HG02623 (cell line): ENCODE results near the gene COL4A5.

ENCODE experiments used
- ATAC-seq: cut with Tn5 transposase; IDR thresholded peaks from one replicate; pipeline ENCODE4 v1.9.1; 2021; ENCODE audit warnings: moderate library complexity; ENCODE audit not compliant: unreplicated experiment

The COL4A5 gene

GRCh38 chrX:108737754-108738153, 298.1 kb downstream of the COL4A5 start:
- no peak for ATAC-seq

GRCh38 chrX:108740299-108740774, 300.7 kb downstream of the COL4A5 start:
- ATAC-seq, result no peak
